ENCODE results near the gene JTB. TPM values are rescaled to one million over a fixed set of nuclear protein-coding genes. Genes with fewer than 3 reads are reported as not detected.

Gene JTB
- total RNA-seq, 1 donor = 162 TPM

DNA sequence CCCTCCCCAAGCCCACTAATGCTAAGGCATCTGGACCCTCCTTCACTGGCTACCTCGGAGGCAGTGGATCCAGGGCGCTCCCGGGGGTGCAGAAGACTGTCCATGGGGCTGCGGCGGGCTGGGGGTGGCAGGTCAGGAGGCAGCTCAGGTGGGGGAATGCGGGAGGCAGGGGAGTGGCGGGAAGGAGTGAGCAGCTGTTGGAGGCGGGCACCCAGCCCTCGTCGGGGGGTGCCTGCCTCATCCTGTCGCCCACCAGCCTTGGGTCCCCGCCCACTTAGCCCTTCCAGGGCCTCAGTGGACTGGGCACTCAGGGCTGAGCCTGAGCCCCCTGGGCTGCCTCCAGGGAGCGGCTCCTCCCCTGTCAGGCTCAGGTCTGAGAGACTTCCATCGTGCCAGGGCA is 44.0 kb downstream of the JTB start:
- TF ChIP-seq, protein P1, sequence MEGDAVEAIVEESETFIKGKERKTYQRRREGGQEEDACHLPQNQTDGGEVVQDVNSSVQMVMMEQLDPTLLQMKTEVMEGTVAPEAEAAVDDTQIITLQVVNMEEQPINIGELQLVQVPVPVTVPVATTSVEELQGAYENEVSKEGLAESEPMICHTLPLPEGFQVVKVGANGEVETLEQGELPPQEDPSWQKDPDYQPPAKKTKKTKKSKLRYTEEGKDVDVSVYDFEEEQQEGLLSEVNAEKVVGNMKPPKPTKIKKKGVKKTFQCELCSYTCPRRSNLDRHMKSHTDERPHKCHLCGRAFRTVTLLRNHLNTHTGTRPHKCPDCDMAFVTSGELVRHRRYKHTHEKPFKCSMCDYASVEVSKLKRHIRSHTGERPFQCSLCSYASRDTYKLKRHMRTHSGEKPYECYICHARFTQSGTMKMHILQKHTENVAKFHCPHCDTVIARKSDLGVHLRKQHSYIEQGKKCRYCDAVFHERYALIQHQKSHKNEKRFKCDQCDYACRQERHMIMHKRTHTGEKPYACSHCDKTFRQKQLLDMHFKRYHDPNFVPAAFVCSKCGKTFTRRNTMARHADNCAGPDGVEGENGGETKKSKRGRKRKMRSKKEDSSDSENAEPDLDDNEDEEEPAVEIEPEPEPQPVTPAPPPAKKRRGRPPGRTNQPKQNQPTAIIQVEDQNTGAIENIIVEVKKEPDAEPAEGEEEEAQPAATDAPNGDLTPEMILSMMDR (IDR thresholded peaks at IDR 0.05; ENCODE audit: extremely low read depth, low read depth, low read length) = no peak
- H3K4me2 ChIP-seq (ENCODE audit: insufficient read depth, low read length) = no peak overlapping the region
- no peaks in the 10 kb centered on the region for H3K9me3 ChIP-seq (ENCODE audit: low read depth, low read length)
- H3K36me3 ChIP-seq (ENCODE audit: insufficient read depth, low read length) = peaks cover 48% of the 10 kb centered on the region
- peak; percentile 52 for DNase-seq (ENCODE audit: insufficient read length, low spot score, missing footprints)
- H3K4me3 ChIP-seq (ENCODE audit: insufficient read depth, low read length) = no peak overlapping the region
- no peaks in the 10 kb centered on the region for H4K20me1 ChIP-seq (ENCODE audit: insufficient read depth, low read length)
- H2AFZ ChIP-seq (ENCODE audit: low read length) = no peak overlapping the region
- H3K4me1 ChIP-seq (ENCODE audit: insufficient read depth, low read length) = peaks cover 9% of the 10 kb centered on the region
- H3K79me2 ChIP-seq (ENCODE audit: insufficient read depth, low read length) = no peaks in the 10 kb centered on the region
- no peaks in the 10 kb centered on the region for H3K27me3 ChIP-seq (ENCODE audit: insufficient read depth, low read length)
- H3K27ac ChIP-seq (ENCODE audit: low read depth, low read length) = no peak overlapping the region

GRCh38 chr1:153932156-153933131 is 45.0 kb downstream of the JTB start:
- no peaks in the 10 kb centered on the region for H3K27me3 ChIP-seq (ENCODE audit: insufficient read depth, low read length)
- no peaks in the 10 kb centered on the region for H4K20me1 ChIP-seq (ENCODE audit: insufficient read depth, low read length)
- H3K4me3 ChIP-seq (ENCODE audit: insufficient read depth, low read length) = no peak overlapping the region
- H3K79me2 ChIP-seq (ENCODE audit: insufficient read depth, low read length) = no peaks in the 10 kb centered on the region
- H3K4me2 ChIP-seq (ENCODE audit: insufficient read depth, low read length) = no peak overlapping the region
- peak; percentile 66 for DNase-seq (ENCODE audit: insufficient read length, low spot score, missing footprints)
- H2AFZ ChIP-seq (ENCODE audit: low read length) = no peak overlapping the region
- no peaks in the 10 kb centered on the region for H3K9me3 ChIP-seq (ENCODE audit: low read depth, low read length)
- H3K27ac ChIP-seq (ENCODE audit: low read depth, low read length) = no peak overlapping the region
- H3K4me1 ChIP-seq (ENCODE audit: insufficient read depth, low read length) = peaks cover 12% of the 10 kb centered on the region
- peaks cover 43% of the 10 kb centered on the region for H3K36me3 ChIP-seq (ENCODE audit: insufficient read depth, low read length)
- TF ChIP-seq, protein P1 (IDR thresholded peaks at IDR 0.05; ENCODE audit: extremely low read depth, low read depth, low read length) = no peak

GRCh38 chr1:153929981-153930948 is 47.2 kb downstream of the JTB start:
- H2AFZ ChIP-seq (ENCODE audit: low read length) = no peak overlapping the region
- H3K9me3 ChIP-seq (ENCODE audit: low read depth, low read length) = no peaks in the 10 kb centered on the region
- no peak overlapping the region for H3K27ac ChIP-seq (ENCODE audit: low read depth, low read length)
- TF ChIP-seq, protein P1 (IDR thresholded peaks at IDR 0.05; ENCODE audit: extremely low read depth, low read depth, low read length) = no peak
- peaks cover 23% of the 10 kb centered on the region for H3K36me3 ChIP-seq (ENCODE audit: insufficient read depth, low read length)
- no peaks in the 10 kb centered on the region for H3K79me2 ChIP-seq (ENCODE audit: insufficient read depth, low read length)
- no peaks in the 10 kb centered on the region for H4K20me1 ChIP-seq (ENCODE audit: insufficient read depth, low read length)
- peaks cover 12% of the 10 kb centered on the region for H3K4me1 ChIP-seq (ENCODE audit: insufficient read depth, low read length)
- H3K4me2 ChIP-seq (ENCODE audit: insufficient read depth, low read length) = no peak overlapping the region
- peak; percentile 41 for DNase-seq (ENCODE audit: insufficient read length, low spot score, missing footprints)
- no peak overlapping the region for H3K4me3 ChIP-seq (ENCODE audit: insufficient read depth, low read length)
- no peaks in the 10 kb centered on the region for H3K27me3 ChIP-seq (ENCODE audit: insufficient read depth, low read length)
